ENCODE measurements around the gene RBFOX2. TPM values are rescaled to one million over a fixed set of nuclear protein-coding genes. Genes with fewer than 3 reads are reported as not detected.

Gene RBFOX2
- total and polyA plus RNA-seq, 12 donors, result 15.7 to 86.6 (median 69.8) TPM

- Histone ChIP-seq H3K9me3 (replicated peaks in 1 of 3) (no peaks in the 10 kb centered on the region), H3K36me3 (replicated peaks in 1 of 2) (no peaks in the 10 kb centered on the region), H3K4me1 (replicated peaks in 1 of 2) (peaks cover 22 to 58% of the 10 kb centered on the region in 2 donors), H3K27me3 (no peaks in the 10 kb centered on the region), H3K4me3 (peak overlapping the region in 1 of 4 donors; percentile 7), H3K27ac (peak overlapping the region in 2 of 5 donors; percentile 84 to 88)
- TF ChIP-seq CTCF (IDR thresholded peaks at IDR 0.05) (no peak), POLR2A (IDR thresholded peaks at IDR 0.05) (no peak)
- 46 to 57% (median 49%) methylated on average over 3 of the region's 3 CpGs for WGBS, 4 donors
- no peak for DNase-seq
- intact Hi-C loops (cut with DNase I), result loop anchor here in 1 of 2 donors (10.0 kb wide), 1 partner anchor 49 kb away; no protein-coding TSS in a partner anchor
Observed at GRCh38 chr22:35834061-35834460, 194.6 kb downstream of the RBFOX2 start.

GRCh38 chr22:35830305-35830704 lies 198.3 kb downstream of the RBFOX2 start:
- Histone ChIP-seq H3K36me3 (replicated peaks in 1 of 2) (no peaks in the 10 kb centered on the region), H3K27me3 (no peaks in the 10 kb centered on the region), H3K4me1 (replicated peaks in 1 of 2) (peaks cover 11 to 28% of the 10 kb centered on the region in 2 donors), H3K4me3 (no peak overlapping the region), H3K27ac (no peak overlapping the region), H3K9me3 (replicated peaks in 1 of 3) (no peaks in the 10 kb centered on the region)
- DNase-seq, result no peak
- no peak for TF ChIP-seq POLR2A (IDR thresholded peaks at IDR 0.05)
- intact Hi-C loops (cut with DNase I), result loop anchor here in 1 of 2 donors (10.0 kb wide), 1 partner anchor 46 kb away; no protein-coding TSS in a partner anchor
- WGBS, 4 donors, result 55 to 61% (median 58%) methylated on average over 2 of the region's 2 CpGs

- Histone ChIP-seq H3K27ac (no peak overlapping the region), H3K27me3 (no peaks in the 10 kb centered on the region), H3K36me3 (replicated peaks in 1 of 2) (no peaks in the 10 kb centered on the region), H3K9me3 (replicated peaks in 1 of 3) (no peaks in the 10 kb centered on the region), H3K4me1 (replicated peaks in 1 of 2) (peaks cover 0 to 6% of the 10 kb centered on the region in 2 donors), H3K4me3 (no peak overlapping the region)
- TF ChIP-seq CTCF (IDR thresholded peaks at IDR 0.05) (no peak), POLR2A (IDR thresholded peaks at IDR 0.05) (no peak)
- 87 to 100% (median 95%) methylated on average over 2 of the region's 2 CpGs for WGBS, 4 donors
- no peak for DNase-seq
- intact Hi-C loops (cut with DNase I), result no loop called here
Observed at GRCh38 chr22:35824256-35824655, 204.4 kb downstream of the RBFOX2 start.

- no peaks in the 10 kb centered on the region for H3K9me3 ChIP-seq (replicated peaks in 1 of 3)
- 80 to 100% (median 90%) methylated on average over 1 of the region's 1 CpG for WGBS, 4 donors
- H3K4me3 ChIP-seq, result no peak overlapping the region
- H3K27me3 ChIP-seq, result no peaks in the 10 kb centered on the region
- TF ChIP-seq POLR2A (IDR thresholded peaks at IDR 0.05), result no peak
- TF ChIP-seq CTCF (IDR thresholded peaks at IDR 0.05), result no peak
- intact Hi-C loops (cut with DNase I), result no loop called here
- H3K36me3 ChIP-seq (replicated peaks in 1 of 2), result no peaks in the 10 kb centered on the region
- H3K4me1 ChIP-seq (replicated peaks in 1 of 2), result peaks cover 0 to 10% of the 10 kb centered on the region in 2 donors
- no peak overlapping the region for H3K27ac ChIP-seq
- no peak for DNase-seq
Observed at GRCh38 chr22:35821654-35822053, 207.0 kb downstream of the RBFOX2 start.

GRCh38 chr22:35819421-35819820 lies 209.2 kb downstream of the RBFOX2 start:
- no peak for TF ChIP-seq POLR2A (IDR thresholded peaks at IDR 0.05)
- H3K27ac ChIP-seq, result no peak overlapping the region
- H3K4me3 ChIP-seq, result no peak overlapping the region
- no peaks in the 10 kb centered on the region for H3K27me3 ChIP-seq
- peaks cover 4 to 16% of the 10 kb centered on the region in 2 donors for H3K4me1 ChIP-seq (replicated peaks in 1 of 2)
- intact Hi-C loops (cut with DNase I), result no loop called here
- H3K36me3 ChIP-seq (replicated peaks in 1 of 2), result no peaks in the 10 kb centered on the region
- 87 to 97% (median 93%) methylated on average over 1 of the region's 1 CpG for WGBS, 4 donors
- H3K9me3 ChIP-seq (replicated peaks in 1 of 3), result no peaks in the 10 kb centered on the region
- DNase-seq, result no peak

All from adrenal gland (tissue), 12 donors.